Astrocyte (in vitro differentiated cells and primary cell): ENCODE data around the gene CHST6. TPM values are rescaled to one million over a fixed set of nuclear protein-coding genes. Genes with fewer than 3 reads are reported as not detected.

ENCODE experiments used
- DNase-seq: peaks from one replicate; pipeline ENCODE4 v3.0.0-alpha.2; 2010; ENCODE audit warnings: low read depth
- FAIRE-seq: peaks from 2 replicates; lab custom pipeline; 2011; peaks lifted over from hg19 to GRCh38; lab: Jason Lieb, UNC
- H2AFZ ChIP-seq: 2 replicates; pipeline ENCODE4 v1.6.0; 2012; ENCODE audit warnings: low read depth, low read length, inconsistent platforms
- H3K27ac ChIP-seq: 2 replicates; pipeline ENCODE4 v1.5.1; 2011; ENCODE audit warnings: low read depth, low read length, inconsistent platforms
- H3K27me3 ChIP-seq: 2 replicates; pipeline ENCODE4 v1.6.0; 2011; ENCODE audit warnings: low read length, inconsistent platforms; ENCODE audit not compliant: insufficient read depth
- H3K36me3 ChIP-seq: 2 replicates; pipeline ENCODE4 v1.5.1; 2011; ENCODE audit warnings: low read length, inconsistent platforms; ENCODE audit not compliant: insufficient read depth
- H3K4me1 ChIP-seq: 2 replicates; pipeline ENCODE4 v1.5.1; 2011; ENCODE audit warnings: low read length, inconsistent platforms; ENCODE audit not compliant: insufficient read depth
- H3K4me2 ChIP-seq: 2 replicates; pipeline ENCODE4 v1.6.0; 2012; ENCODE audit warnings: low read length, inconsistent platforms
- H3K4me3 ChIP-seq: 2 replicates; pipeline ENCODE4 v1.5.1; 2011; ENCODE audit warnings: low read depth, mild to moderate bottlenecking, low read length, inconsistent platforms; ENCODE audit not compliant: insufficient read depth
- H3K79me2 ChIP-seq: 2 replicates; pipeline ENCODE4 v1.6.0; 2012; ENCODE audit warnings: mild to moderate bottlenecking, low read length, inconsistent platforms; ENCODE audit not compliant: insufficient read depth
- H3K9ac ChIP-seq: 2 replicates; pipeline ENCODE4 v1.6.0; 2012; ENCODE audit warnings: mild to moderate bottlenecking, low read length, inconsistent platforms
- H3K9me3 ChIP-seq: 2 replicates; pipeline ENCODE4 v1.5.1; 2012; ENCODE audit warnings: low read depth, mild to moderate bottlenecking, low read length, inconsistent platforms; ENCODE audit not compliant: insufficient read depth
- H4K20me1 ChIP-seq: 2 replicates; pipeline ENCODE4 v1.6.0; 2012; ENCODE audit warnings: low read length, inconsistent platforms; ENCODE audit not compliant: insufficient read depth
- H3K27ac Mint-ChIP-seq: one replicate; pipeline ENCODE4 v1.8.0; 2021; ENCODE audit warnings: mild to moderate bottlenecking, mixed read lengths; ENCODE audit not compliant: unreplicated experiment
- H3K27me3 Mint-ChIP-seq: one replicate; pipeline ENCODE4 v1.8.0; 2021; ENCODE audit warnings: low read depth, mixed read lengths; ENCODE audit not compliant: unreplicated experiment
- H3K36me3 Mint-ChIP-seq: one replicate; pipeline ENCODE4 v1.8.0; 2021; ENCODE audit warnings: low read depth, mixed read lengths; ENCODE audit not compliant: unreplicated experiment
- H3K4me1 Mint-ChIP-seq: one replicate; pipeline ENCODE4 v1.8.0; 2021; ENCODE audit warnings: low read depth, mixed read lengths; ENCODE audit not compliant: unreplicated experiment
- H3K4me3 Mint-ChIP-seq: one replicate; pipeline ENCODE4 v1.8.0; 2021; ENCODE audit warnings: mild to moderate bottlenecking, moderate library complexity, mixed read lengths; ENCODE audit not compliant: unreplicated experiment
- H3K9me3 Mint-ChIP-seq: one replicate; pipeline ENCODE4 v1.8.0; 2021; ENCODE audit warnings: mild to moderate bottlenecking, mixed read lengths; ENCODE audit not compliant: unreplicated experiment
- EZH2 ChIP-seq: IDR thresholded peaks from 2 replicates; pipeline ENCODE4 v1.6.1; 2012; ENCODE audit warnings: mild to moderate bottlenecking, low read length, inconsistent platforms; ENCODE audit not compliant: insufficient read depth
- total RNA-seq: library from RNA; stranded (reverse); gene quantifications from 2 replicates; pipeline ENCODE4 v1.2.1, GENCODE V29; 2021
- TF ChIP-seq, protein P1 (sequence below): IDR thresholded peaks from 2 replicates; pipeline ENCODE4 v1.5.1; 2011; ENCODE audit warnings: low read depth, mild to moderate bottlenecking, inconsistent platforms, low read length, moderate library complexity; ENCODE audit not compliant: insufficient read depth

CHST6 gene
- total RNA-seq, 1 donor from 2014 or later: 2.5 TPM

DNA sequence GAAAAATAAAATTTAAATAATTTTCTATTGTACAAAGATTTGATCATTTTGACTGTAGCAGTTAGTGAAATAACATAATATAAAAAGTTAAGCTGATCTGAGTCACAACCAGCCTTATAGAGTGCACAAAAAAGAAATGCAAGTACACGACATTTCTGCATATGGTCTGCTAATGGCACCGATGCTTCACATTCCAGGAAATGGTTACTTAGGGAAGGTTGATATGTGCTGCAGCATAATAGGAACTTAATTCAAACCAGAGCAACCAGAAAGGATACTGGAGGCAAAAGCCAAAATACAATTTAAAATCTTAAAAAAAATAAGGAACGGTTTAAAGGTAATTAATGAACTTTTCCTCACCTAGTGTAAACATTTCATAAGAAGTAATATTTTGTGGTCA, 51.9 kb downstream of the CHST6 start:
- DNase-seq: no peak

DNA sequence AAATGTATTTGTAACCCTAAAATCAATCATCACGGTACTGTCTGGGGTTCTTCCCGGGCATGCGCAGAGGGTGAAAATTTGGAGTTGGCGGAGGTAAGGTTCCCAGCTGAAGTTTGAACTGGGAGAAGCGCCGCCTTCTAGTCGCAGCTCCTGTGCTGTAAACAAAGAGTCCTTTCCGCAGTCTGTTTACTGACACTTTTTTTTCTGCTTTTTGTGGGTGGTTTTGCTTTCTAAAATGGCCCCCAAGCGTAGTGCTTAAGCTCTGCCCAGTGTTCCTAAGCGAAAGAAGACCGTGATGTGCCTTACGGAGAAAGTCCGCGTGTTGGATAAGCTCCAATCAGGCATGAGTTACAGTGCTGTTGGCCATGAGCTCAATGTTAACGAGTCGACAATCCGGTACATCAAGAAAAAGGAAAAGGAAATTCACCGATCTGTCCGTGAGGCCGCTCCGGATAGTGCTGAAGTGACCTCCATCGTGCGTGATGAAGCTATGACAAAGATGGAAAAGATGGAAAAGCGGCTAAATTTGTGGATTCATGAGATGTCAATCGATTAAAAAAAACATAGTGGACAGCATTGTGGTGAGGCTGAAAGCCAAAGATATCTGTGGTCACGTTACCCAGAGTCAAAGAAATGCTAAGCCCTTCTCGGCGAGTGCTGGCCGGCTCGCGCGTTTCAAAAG, 61.4 kb downstream of the CHST6 start:
- TF ChIP-seq EZH2: no peak
- TF ChIP-seq, protein P1, sequence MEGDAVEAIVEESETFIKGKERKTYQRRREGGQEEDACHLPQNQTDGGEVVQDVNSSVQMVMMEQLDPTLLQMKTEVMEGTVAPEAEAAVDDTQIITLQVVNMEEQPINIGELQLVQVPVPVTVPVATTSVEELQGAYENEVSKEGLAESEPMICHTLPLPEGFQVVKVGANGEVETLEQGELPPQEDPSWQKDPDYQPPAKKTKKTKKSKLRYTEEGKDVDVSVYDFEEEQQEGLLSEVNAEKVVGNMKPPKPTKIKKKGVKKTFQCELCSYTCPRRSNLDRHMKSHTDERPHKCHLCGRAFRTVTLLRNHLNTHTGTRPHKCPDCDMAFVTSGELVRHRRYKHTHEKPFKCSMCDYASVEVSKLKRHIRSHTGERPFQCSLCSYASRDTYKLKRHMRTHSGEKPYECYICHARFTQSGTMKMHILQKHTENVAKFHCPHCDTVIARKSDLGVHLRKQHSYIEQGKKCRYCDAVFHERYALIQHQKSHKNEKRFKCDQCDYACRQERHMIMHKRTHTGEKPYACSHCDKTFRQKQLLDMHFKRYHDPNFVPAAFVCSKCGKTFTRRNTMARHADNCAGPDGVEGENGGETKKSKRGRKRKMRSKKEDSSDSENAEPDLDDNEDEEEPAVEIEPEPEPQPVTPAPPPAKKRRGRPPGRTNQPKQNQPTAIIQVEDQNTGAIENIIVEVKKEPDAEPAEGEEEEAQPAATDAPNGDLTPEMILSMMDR: no peak
- peak overlapping the region; percentile 85 for H3K27ac Mint-ChIP-seq

More for the DNA sequence above, 51.9 kb downstream of the CHST6 start:
- Histone ChIP-seq H4K20me1 (no peaks in the 10 kb centered on the region), H3K4me3 (no peak overlapping the region), H3K9ac (no peak overlapping the region), H3K9me3 (no peaks in the 10 kb centered on the region), H3K27ac (no peak overlapping the region), H3K4me1 (no peaks in the 10 kb centered on the region), H3K4me2 (no peak overlapping the region), H3K36me3 (no peaks in the 10 kb centered on the region), H3K27me3 (no peaks in the 10 kb centered on the region), H2AFZ (no peak overlapping the region), H3K79me2 (no peaks in the 10 kb centered on the region)
- Mint-ChIP-seq H3K27ac (no peak overlapping the region), H3K4me1 (no peaks in the 10 kb centered on the region), H3K9me3 (no peaks in the 10 kb centered on the region), H3K27me3 (no peaks in the 10 kb centered on the region), H3K4me3 (no peak overlapping the region), H3K36me3 (peaks cover 4% of the 10 kb centered on the region)
- TF ChIP-seq EZH2: no peak
- TF ChIP-seq, protein P1: no peak
- FAIRE-seq: no peak

More for the DNA sequence above, 61.4 kb downstream of the CHST6 start:
- no peak for FAIRE-seq
- H3K4me1 ChIP-seq: peaks cover 4% of the 10 kb centered on the region
- peak overlapping the region; percentile 99 for H3K27ac ChIP-seq
- Mint-ChIP-seq H3K9me3 (peaks cover 3% of the 10 kb centered on the region), H3K4me3 (peak overlapping the region; percentile 88), H3K4me1 (peaks cover 4% of the 10 kb centered on the region), H3K27me3 (no peaks in the 10 kb centered on the region), H3K36me3 (no peaks in the 10 kb centered on the region)
- no peaks in the 10 kb centered on the region for H3K9me3 ChIP-seq
- H2AFZ ChIP-seq: peak overlapping the region; percentile 98
- H3K27me3 ChIP-seq: no peaks in the 10 kb centered on the region
- peak; percentile 94 for DNase-seq
- peak overlapping the region; percentile 94 for H3K9ac ChIP-seq
- H3K79me2 ChIP-seq: peaks cover 43% of the 10 kb centered on the region
- H3K4me3 ChIP-seq: peak overlapping the region; percentile 96
- peaks cover 20% of the 10 kb centered on the region for H4K20me1 ChIP-seq
- H3K36me3 ChIP-seq: no peaks in the 10 kb centered on the region
- H3K4me2 ChIP-seq: peak overlapping the region; percentile 89
